Measurements from ENCODE around the gene RGS21. TPM values are rescaled to one million over a fixed set of nuclear protein-coding genes. Genes with fewer than 3 reads are reported as not detected.

The RGS21 gene
- total and polyA plus RNA-seq, 11 donors: not detected

- H3K27ac ChIP-seq: no peak overlapping the region
- no peak overlapping the region for H3K4me3 ChIP-seq
- 85 to 90% (median 87%) methylated on average over 3 of the region's 3 CpGs for WGBS, 4 donors
- H3K4me1 ChIP-seq: no peaks in the 10 kb centered on the region
- ATAC-seq (no peak), DNase-seq (no peak)
- H3K27me3 ChIP-seq: no peaks in the 10 kb centered on the region
- no peaks in the 10 kb centered on the region for H3K9me3 ChIP-seq
- no peaks in the 10 kb centered on the region for H3K36me3 ChIP-seq
- intact Hi-C loops (cut with DNase I): no loop called here
- TF ChIP-seq POLR2A (IDR thresholded peaks at IDR 0.05) (no peak), CTCF (IDR thresholded peaks at IDR 0.05) (no peak)
These were observed 41.6 kb downstream of the RGS21 start for GRCh38 chr1:192358402-192358801.

- ATAC-seq: no peak
- WGBS, 4 donors: 82 to 97% (median 87%) methylated on average over 1 of the region's 1 CpG
- Histone ChIP-seq H3K27me3 (no peaks in the 10 kb centered on the region), H3K27ac (no peak overlapping the region), H3K9me3 (no peaks in the 10 kb centered on the region), H3K36me3 (no peaks in the 10 kb centered on the region), H3K4me1 (no peaks in the 10 kb centered on the region), H3K4me3 (no peak overlapping the region)
- no peak for DNase-seq
- TF ChIP-seq CTCF (IDR thresholded peaks at IDR 0.05): no peak
- intact Hi-C loops (cut with DNase I): no loop called here
These were observed 42.0 kb downstream of the RGS21 start for GRCh38 chr1:192358822-192359221.

GRCh38 chr1:192363177-192363576 is 46.4 kb downstream of the RGS21 start:
- no peak overlapping the region for H3K27ac ChIP-seq
- TF ChIP-seq CTCF (IDR thresholded peaks at IDR 0.05) (no peak), POLR2A (IDR thresholded peaks at IDR 0.05) (no peak)
- no peaks in the 10 kb centered on the region for H3K36me3 ChIP-seq
- intact Hi-C loops (cut with DNase I): no loop called here
- H3K4me3 ChIP-seq: no peak overlapping the region
- H3K27me3 ChIP-seq: no peaks in the 10 kb centered on the region
- DNase-seq: no peak
- no peaks in the 10 kb centered on the region for H3K4me1 ChIP-seq
- no peak for ATAC-seq
- H3K9me3 ChIP-seq: no peaks in the 10 kb centered on the region

GRCh38 chr1:192367436-192367835 is 50.6 kb downstream of the RGS21 start:
- TF ChIP-seq CTCF (IDR thresholded peaks at IDR 0.05) (no peak), POLR2A (IDR thresholded peaks at IDR 0.05) (no peak)
- no peaks in the 10 kb centered on the region for H3K9me3 ChIP-seq
- intact Hi-C loops (cut with DNase I): no loop called here
- no peaks in the 10 kb centered on the region for H3K27me3 ChIP-seq
- no peaks in the 10 kb centered on the region for H3K4me1 ChIP-seq
- no peak for DNase-seq
- no peak for ATAC-seq
- H3K36me3 ChIP-seq: no peaks in the 10 kb centered on the region
- 50 to 69% (median 60%) methylated on average over 3 of the region's 3 CpGs for WGBS, 4 donors
- no peak overlapping the region for H3K27ac ChIP-seq
- H3K4me3 ChIP-seq: no peak overlapping the region
